Panc1 (cell line): ENCODE results near the gene TGM4.

Experiments used
- POLR2AphosphoS5 ChIP-seq: IDR thresholded peaks from 2 replicates; pipeline ENCODE4 v1.6.1; 2012; ENCODE audit warnings: mild to moderate bottlenecking, low read depth, low read length, moderate library complexity
- REST ChIP-seq, 2 experiments: IDR thresholded peaks; 2 replicates each; pipeline ENCODE4 v1.6.1; 2011 to 2012; ENCODE audit warnings: low read depth in 2 of 2, control low read depth in 1 of 2, low read length in 1 of 2, mild to moderate bottlenecking in 1 of 2, moderate library complexity in 1 of 2; ENCODE audit not compliant: insufficient read depth in 1 of 2
- SIN3A ChIP-seq: IDR thresholded peaks from 2 replicates; pipeline ENCODE4 v1.6.1; 2012; ENCODE audit warnings: low read depth, mild to moderate bottlenecking, low read length, moderate library complexity, borderline replicate concordance; ENCODE audit not compliant: insufficient read depth
- TCF7L2 ChIP-seq: IDR thresholded peaks from 2 replicates; pipeline ENCODE4 v1.6.1; 2011; ENCODE audit warnings: mild to moderate bottlenecking, low read depth, low read length, inconsistent platforms
- TF ChIP-seq, protein P1 (sequence below): fragments of 450-650 bp; IDR thresholded peaks from 2 replicates; pipeline ENCODE4 v1.5.1; 2017; ENCODE audit warnings: mild to moderate bottlenecking

DNA sequence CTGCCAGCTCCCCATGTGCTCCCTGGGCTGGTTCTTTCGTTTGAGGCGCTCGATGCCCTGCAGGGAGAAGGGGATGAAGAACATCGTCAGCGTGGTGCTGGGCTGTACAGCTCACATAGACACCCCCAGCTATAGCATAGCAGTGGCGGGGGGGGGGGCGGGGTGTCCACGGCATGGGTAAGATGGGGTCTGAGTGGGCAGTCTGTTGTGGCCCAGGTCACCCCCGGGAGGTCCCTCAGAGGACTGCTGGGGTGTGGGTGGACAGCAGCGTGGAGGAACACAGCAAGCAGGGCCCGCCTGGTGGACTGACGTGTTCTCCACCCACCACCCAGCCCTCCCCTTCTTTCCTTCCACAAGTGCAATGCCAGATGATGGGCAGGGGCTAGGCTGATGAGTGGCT is 43.7 kb downstream of the TGM4 start:
- no peak for TF ChIP-seq REST (IDR thresholded peaks at IDR 0.05; ENCODE audit: insufficient read depth in 1 of 2, low read depth in 2 of 2, low read length in 1 of 2)
- TF ChIP-seq, protein P1, sequence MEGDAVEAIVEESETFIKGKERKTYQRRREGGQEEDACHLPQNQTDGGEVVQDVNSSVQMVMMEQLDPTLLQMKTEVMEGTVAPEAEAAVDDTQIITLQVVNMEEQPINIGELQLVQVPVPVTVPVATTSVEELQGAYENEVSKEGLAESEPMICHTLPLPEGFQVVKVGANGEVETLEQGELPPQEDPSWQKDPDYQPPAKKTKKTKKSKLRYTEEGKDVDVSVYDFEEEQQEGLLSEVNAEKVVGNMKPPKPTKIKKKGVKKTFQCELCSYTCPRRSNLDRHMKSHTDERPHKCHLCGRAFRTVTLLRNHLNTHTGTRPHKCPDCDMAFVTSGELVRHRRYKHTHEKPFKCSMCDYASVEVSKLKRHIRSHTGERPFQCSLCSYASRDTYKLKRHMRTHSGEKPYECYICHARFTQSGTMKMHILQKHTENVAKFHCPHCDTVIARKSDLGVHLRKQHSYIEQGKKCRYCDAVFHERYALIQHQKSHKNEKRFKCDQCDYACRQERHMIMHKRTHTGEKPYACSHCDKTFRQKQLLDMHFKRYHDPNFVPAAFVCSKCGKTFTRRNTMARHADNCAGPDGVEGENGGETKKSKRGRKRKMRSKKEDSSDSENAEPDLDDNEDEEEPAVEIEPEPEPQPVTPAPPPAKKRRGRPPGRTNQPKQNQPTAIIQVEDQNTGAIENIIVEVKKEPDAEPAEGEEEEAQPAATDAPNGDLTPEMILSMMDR = no peak
- no peak for TF ChIP-seq SIN3A
- no peak for TF ChIP-seq TCF7L2
- no peak for TF ChIP-seq POLR2AphosphoS5
